ENCODE measurements around the gene INO80C.

The INO80C gene

GRCh38 chr18:35507192-35507591, 9.4 kb upstream of the INO80C start:
- TF ChIP-seq, protein P1, sequence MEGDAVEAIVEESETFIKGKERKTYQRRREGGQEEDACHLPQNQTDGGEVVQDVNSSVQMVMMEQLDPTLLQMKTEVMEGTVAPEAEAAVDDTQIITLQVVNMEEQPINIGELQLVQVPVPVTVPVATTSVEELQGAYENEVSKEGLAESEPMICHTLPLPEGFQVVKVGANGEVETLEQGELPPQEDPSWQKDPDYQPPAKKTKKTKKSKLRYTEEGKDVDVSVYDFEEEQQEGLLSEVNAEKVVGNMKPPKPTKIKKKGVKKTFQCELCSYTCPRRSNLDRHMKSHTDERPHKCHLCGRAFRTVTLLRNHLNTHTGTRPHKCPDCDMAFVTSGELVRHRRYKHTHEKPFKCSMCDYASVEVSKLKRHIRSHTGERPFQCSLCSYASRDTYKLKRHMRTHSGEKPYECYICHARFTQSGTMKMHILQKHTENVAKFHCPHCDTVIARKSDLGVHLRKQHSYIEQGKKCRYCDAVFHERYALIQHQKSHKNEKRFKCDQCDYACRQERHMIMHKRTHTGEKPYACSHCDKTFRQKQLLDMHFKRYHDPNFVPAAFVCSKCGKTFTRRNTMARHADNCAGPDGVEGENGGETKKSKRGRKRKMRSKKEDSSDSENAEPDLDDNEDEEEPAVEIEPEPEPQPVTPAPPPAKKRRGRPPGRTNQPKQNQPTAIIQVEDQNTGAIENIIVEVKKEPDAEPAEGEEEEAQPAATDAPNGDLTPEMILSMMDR (IDR thresholded peaks at IDR 0.05; ENCODE audit: low read depth, low read length), result no peak
- Histone ChIP-seq H3K9me3 (ENCODE audit: severe bottlenecking) (no peaks in the 10 kb centered on the region), H3K27ac (no peak overlapping the region)

GRCh38 chr18:35506024-35506712, 8.4 kb upstream of the INO80C start:
- TF ChIP-seq, protein P1 (IDR thresholded peaks at IDR 0.05; ENCODE audit: low read depth, low read length), result no peak
- Histone ChIP-seq H3K4me3 (ENCODE audit: low read depth, low read length) (no peak overlapping the region), H3K9me3 (ENCODE audit: severe bottlenecking) (no peaks in the 10 kb centered on the region), H3K36me3 (no peaks in the 10 kb centered on the region), H3K27ac (no peak overlapping the region), H3K27me3 (ENCODE audit: insufficient read depth, low read depth, severe bottlenecking) (no peaks in the 10 kb centered on the region)
- no peak for DNase-seq

More at GRCh38 chr18:35507192-35507591, 9.4 kb upstream of the INO80C start:
- DNase-seq, result no peak
- Histone ChIP-seq H3K27me3 (ENCODE audit: insufficient read depth, low read depth, severe bottlenecking) (no peaks in the 10 kb centered on the region), H3K36me3 (no peaks in the 10 kb centered on the region), H3K4me3 (ENCODE audit: low read depth, low read length) (no peak overlapping the region)

DNA sequence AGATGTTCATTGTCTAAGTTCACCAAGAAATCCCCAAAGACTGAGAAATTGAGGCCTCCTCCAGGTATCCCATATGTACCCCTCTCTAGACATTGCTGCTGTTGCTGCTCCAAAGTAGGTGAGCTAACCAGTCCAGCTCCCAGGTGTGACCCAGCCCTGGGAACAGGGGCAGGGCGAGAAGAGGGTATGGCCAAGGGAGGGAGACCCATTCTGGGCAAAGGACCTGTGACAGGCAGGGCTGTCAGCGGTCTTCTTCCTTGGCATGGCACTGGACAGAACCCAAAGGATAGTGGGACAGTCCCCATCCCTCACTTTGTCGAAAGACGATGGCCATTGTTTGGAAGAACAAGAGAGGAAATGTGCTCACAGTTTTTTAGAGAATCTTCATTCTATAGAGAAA, 7.2 kb upstream of the INO80C start:
- Histone ChIP-seq H3K27me3 (ENCODE audit: insufficient read depth, low read depth, severe bottlenecking) (no peaks in the 10 kb centered on the region), H3K4me3 (ENCODE audit: low read depth, low read length) (no peak overlapping the region), H3K9me3 (ENCODE audit: severe bottlenecking) (no peaks in the 10 kb centered on the region), H3K27ac (no peak overlapping the region), H3K36me3 (no peaks in the 10 kb centered on the region)
- TF ChIP-seq, protein P1 (IDR thresholded peaks at IDR 0.05; ENCODE audit: low read depth, low read length), result no peak
- DNase-seq, result no peak

- no peaks in the 10 kb centered on the region for H3K27me3 ChIP-seq (ENCODE audit: insufficient read depth, low read depth, severe bottlenecking)
- TF ChIP-seq, protein P1 (IDR thresholded peaks at IDR 0.05; ENCODE audit: low read depth, low read length), result no peak
- no peak overlapping the region for H3K4me3 ChIP-seq (ENCODE audit: low read depth, low read length)
- no peak for DNase-seq
- no peak overlapping the region for H3K27ac ChIP-seq
- no peaks in the 10 kb centered on the region; the same call in 1 of the 2 replicates for H3K36me3 ChIP-seq
- H3K9me3 ChIP-seq (ENCODE audit: severe bottlenecking), result no peaks in the 10 kb centered on the region
These were observed 4.3 kb upstream of the INO80C start for GRCh38 chr18:35502052-35502451.

- H3K36me3 ChIP-seq, result no peaks in the 10 kb centered on the region; the same call in 1 of the 2 replicates
- no peak overlapping the region for H3K27ac ChIP-seq
- H3K9me3 ChIP-seq (ENCODE audit: severe bottlenecking), result no peaks in the 10 kb centered on the region
- TF ChIP-seq, protein P1 (IDR thresholded peaks at IDR 0.05; ENCODE audit: low read depth, low read length), result no peak
- no peaks in the 10 kb centered on the region for H3K27me3 ChIP-seq (ENCODE audit: insufficient read depth, low read depth, severe bottlenecking)
- no peak overlapping the region for H3K4me3 ChIP-seq (ENCODE audit: low read depth, low read length)
- DNase-seq, result no peak
These were observed 3.6 kb upstream of the INO80C start for GRCh38 chr18:35501369-35501768.

DNA sequence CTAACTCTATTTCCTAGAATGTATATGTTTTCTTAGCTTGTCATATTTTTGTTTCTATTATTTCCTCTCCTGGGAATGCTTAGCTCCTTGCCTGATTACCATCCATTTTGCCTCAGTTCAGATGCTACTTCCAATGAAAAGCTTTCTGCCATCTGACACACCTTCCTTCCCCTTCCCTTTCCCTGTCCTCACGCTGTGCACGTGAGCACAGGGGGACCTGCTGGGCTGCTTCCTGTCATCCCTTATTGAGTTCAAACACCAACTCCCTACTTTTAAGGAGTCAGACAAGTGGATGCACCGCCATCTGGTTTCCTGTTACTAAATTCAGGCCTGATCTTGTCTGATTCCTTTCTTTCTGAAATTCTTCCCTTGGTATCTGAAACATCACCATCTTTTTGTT, 2.4 kb upstream of the INO80C start:
- no peaks in the 10 kb centered on the region for H3K9me3 ChIP-seq (ENCODE audit: severe bottlenecking)
- H3K4me3 ChIP-seq (ENCODE audit: low read depth, low read length), result no peak overlapping the region
- no peak for DNase-seq
- no peak overlapping the region for H3K27ac ChIP-seq
- TF ChIP-seq, protein P1 (IDR thresholded peaks at IDR 0.05; ENCODE audit: low read depth, low read length), result no peak
- H3K27me3 ChIP-seq (ENCODE audit: insufficient read depth, low read depth, severe bottlenecking), result no peaks in the 10 kb centered on the region
- H3K36me3 ChIP-seq, result no peaks in the 10 kb centered on the region; the same call in 1 of the 2 replicates
